Esophagus (tissue), 2 donors: ENCODE results near the gene VPS16. TPM values are rescaled to one million over a fixed set of nuclear protein-coding genes. Genes with fewer than 3 reads are reported as not detected.

ENCODE experiments used
- H3K27ac ChIP-seq, 2 donors: one replicate each; pipeline ENCODE4 v1.5.1; 2013; ENCODE audit warnings: low read depth in 2 of 2, mild to moderate bottlenecking in 2 of 2, inconsistent platforms in 1 of 2, low read length in 1 of 2, moderate library complexity in 1 of 2
- H3K27me3 ChIP-seq, 2 donors: one replicate each; pipeline ENCODE4 v1.6.1; 2013; ENCODE audit warnings: low read length in 2 of 2, control low read depth in 1 of 2, mild to moderate bottlenecking in 1 of 2; ENCODE audit not compliant: insufficient read depth in 2 of 2, control insufficient read depth in 1 of 2
- H3K36me3 ChIP-seq, 2 donors: one replicate each; pipeline ENCODE4 v1.6.1; 2013; ENCODE audit warnings: low read length in 1 of 2; ENCODE audit not compliant: control insufficient read depth in 2 of 2, insufficient read depth in 2 of 2
- H3K4me1 ChIP-seq, 2 donors: one replicate each; pipeline ENCODE4 v1.6.1; 2013; ENCODE audit warnings: low read length in 1 of 2; ENCODE audit not compliant: control insufficient read depth in 2 of 2, insufficient read depth in 2 of 2
- H3K4me3 ChIP-seq, 2 donors: one replicate each; pipeline ENCODE4 v1.5.1; 2013; ENCODE audit warnings: low read length in 2 of 2, mild to moderate bottlenecking in 2 of 2, low read depth in 1 of 2, moderate library complexity in 1 of 2
- H3K9me3 ChIP-seq, 2 donors: one replicate each; pipeline ENCODE4 v1.6.1; 2013; ENCODE audit warnings: mild to moderate bottlenecking in 2 of 2, low read depth in 1 of 2, low read length in 1 of 2, moderate library complexity in 1 of 2; ENCODE audit not compliant: control insufficient read depth in 2 of 2, insufficient read depth in 1 of 2
- WGBS, 2 donors: extraction: QIAGEN DNeasy Blood & Tissue Kit; methylation state at CpG; one replicate each; pipeline ENCODE4 v1.1.7; 2013; 5-methylcytosine and 5-hydroxymethylcytosine counted together
- polyA plus RNA-seq, 2 donors: library from polyadenylated mRNA; stranded (reverse); fragments of 200-250 nt; gene quantifications; one replicate each; pipeline ENCODE4 v1.2.3, GENCODE V29; 2013
- donor health status: healthy with polysubstance abuse.
- donor health status: Bipolar disorder and iron deficiency.

Gene VPS16
- polyA plus RNA-seq, 2 donors = 28.6 to 35.8 TPM

DNA sequence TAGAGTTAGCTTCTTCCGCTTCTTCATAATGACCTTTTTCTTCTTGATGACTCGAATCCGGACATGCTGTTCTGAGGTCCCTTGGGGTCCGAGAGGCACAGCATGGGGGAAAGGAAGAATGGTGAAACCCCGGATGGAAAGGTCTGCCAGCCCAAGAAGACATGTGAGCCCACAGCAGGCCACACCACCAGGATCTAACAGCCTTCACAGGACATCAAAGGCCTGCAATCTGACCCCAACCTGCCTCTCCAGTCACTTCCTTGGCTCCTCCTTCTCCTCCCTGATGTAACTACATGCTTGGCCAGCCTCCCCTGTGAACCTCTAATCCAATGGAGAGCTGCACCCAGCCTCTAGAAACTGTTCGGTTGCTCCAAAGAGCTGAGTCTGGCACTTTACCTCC lies 41.7 kb upstream of the VPS16 start:
- Histone ChIP-seq H3K36me3 (peaks cover 0 to 2% of the 10 kb centered on the region in 2 donors), H3K27me3 (peaks cover 0 to 3% of the 10 kb centered on the region in 2 donors), H3K27ac (no peak overlapping the region), H3K4me3 (no peak overlapping the region), H3K9me3 (no peaks in the 10 kb centered on the region), H3K4me1 (peaks cover 5 to 21% of the 10 kb centered on the region in 2 donors)
- WGBS, 2 donors = 56 to 69% methylated on average over 6 of the region's 6 CpGs

DNA sequence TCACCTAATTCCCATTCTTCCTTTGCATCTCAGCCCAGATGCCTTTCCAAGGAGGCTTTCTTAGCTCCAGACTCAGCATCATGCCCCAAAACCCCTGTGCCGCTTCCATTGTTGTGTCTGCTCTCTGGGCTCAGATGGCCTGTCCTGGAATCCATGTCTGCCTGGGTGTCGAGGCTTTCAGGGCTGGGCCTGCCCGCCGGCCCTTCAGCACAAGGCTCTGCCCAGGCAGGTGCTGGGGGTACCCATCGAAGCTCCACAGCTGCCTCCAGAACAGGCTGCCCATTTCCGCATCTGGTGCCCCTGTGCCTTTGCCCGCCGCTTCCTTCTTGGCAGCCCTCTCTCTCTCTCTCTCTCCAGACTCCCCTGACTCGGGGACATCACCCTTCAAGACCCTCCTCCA lies 41.3 kb upstream of the VPS16 start:
- peaks cover 5 to 21% of the 10 kb centered on the region in 2 donors for H3K4me1 ChIP-seq
- WGBS, 2 donors = 40 to 56% methylated on average over 9 of the region's 9 CpGs
- H3K27ac ChIP-seq = no peak overlapping the region
- no peaks in the 10 kb centered on the region for H3K9me3 ChIP-seq
- peaks cover 0 to 2% of the 10 kb centered on the region in 2 donors for H3K36me3 ChIP-seq
- no peak overlapping the region for H3K4me3 ChIP-seq
- peaks cover 0 to 3% of the 10 kb centered on the region in 2 donors for H3K27me3 ChIP-seq

DNA sequence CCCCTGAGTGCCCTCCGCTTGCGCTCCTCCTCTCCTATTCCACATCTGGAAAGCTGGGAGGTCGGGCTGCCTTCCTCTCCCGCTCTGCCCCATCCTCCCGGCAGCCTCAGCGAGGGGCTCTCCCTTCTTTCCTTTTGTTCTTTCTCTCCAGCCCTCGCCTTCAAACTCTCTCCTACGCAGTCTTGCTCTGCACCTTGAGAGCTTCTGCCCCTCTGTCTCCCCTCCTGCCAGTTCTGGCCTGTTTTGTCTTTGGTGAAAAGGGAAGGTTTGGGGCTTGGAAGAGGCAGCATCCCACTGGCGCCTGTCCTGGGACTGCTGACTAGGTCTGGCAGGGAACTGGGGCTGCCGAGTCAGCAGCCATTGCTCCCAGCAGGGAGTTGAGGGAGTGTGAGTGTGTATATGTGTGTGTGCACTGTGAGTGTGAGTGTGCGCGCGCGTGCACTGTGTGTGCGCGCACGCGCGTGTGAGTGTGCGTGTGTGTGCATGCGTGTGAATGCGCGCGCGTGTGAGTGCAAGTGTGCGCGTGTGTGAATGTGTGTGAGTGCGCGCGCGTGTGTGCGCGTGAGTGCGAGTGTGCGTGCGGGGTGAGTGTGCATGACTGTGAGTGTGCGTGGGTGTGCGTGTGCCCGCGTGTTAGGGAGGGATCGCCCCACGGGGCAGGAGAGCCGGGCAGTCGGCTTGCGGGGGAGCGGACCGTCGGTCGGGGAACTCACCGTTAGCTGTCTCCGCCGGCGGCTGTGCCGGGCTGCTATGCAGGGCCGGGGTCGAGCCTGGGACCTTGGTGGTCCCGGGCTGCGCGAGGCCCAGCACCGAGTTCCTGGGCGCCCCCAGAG lies 40.6 kb upstream of the VPS16 start:
- H3K9me3 ChIP-seq = no peaks in the 10 kb centered on the region
- WGBS, 2 donors = 4 to 6% methylated on average over 60 to 61 of the region's 61 CpGs
- H3K36me3 ChIP-seq = peaks cover 0 to 2% of the 10 kb centered on the region in 2 donors
- H3K4me1 ChIP-seq = peaks cover 5 to 21% of the 10 kb centered on the region in 2 donors
- peak overlapping the region; percentile 2 to 38 for H3K4me3 ChIP-seq
- H3K27me3 ChIP-seq = peaks cover 0 to 8% of the 10 kb centered on the region in 2 donors
- H3K27ac ChIP-seq = no peak overlapping the region

DNA sequence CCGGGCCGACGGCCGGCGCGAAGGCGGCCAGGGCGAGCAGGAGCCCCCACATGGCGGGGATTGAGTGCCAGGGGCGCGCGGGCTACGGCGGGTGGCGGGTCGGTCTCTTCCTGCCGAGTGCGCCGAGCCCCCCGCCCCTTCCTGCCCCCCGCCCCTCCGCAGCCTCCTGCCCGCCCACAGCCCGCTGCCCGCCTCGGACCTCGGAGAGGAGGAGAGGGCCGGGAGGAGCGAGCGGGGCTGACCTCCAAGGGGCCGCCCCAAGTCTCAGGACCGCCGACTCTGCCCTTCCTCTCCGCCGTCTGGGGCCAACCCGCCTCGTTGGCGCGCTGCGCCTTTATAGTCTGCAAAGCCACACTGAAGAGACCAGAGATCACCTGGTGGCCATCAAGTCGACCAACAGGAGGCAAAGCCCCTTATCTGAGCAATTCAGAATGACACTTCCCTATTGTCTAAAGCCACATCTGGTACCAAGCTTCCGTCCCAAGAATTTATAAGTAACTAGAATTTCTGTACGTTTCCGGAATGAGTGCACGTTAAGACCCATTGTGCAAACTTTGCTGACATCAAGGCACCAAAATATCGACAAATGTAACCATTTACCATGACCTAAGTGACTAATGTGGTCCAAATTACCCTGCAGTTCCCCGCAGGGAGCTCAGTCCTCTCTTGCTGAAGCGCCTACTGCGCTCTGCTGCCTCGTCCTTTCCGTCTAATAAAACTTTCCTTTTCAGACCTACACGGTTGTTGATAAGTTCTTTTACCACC lies 39.8 kb upstream of the VPS16 start, which contains the start of gene CPXM1:
Gene CPXM1 (minus strand): TSS at position 107 of the 765 bp plus-strand sequence. CDS start 55 bp downstream, at position 52.
- 6% methylated on average over 23 to 51 of the region's 52 CpGs for WGBS, 2 donors
- Histone ChIP-seq H3K27ac (no peak within 1 kb of the TSS), H3K36me3 (no peaks in the 10 kb centered on the region), H3K4me1 (peaks cover 5 to 21% of the 10 kb centered on the region in 2 donors), H3K9me3 (no peaks in the 10 kb centered on the region), H3K27me3 (peaks cover 0 to 15% of the 10 kb centered on the region in 2 donors), H3K4me3 (peak within 1 kb of the TSS; percentile 25 to 38)

DNA sequence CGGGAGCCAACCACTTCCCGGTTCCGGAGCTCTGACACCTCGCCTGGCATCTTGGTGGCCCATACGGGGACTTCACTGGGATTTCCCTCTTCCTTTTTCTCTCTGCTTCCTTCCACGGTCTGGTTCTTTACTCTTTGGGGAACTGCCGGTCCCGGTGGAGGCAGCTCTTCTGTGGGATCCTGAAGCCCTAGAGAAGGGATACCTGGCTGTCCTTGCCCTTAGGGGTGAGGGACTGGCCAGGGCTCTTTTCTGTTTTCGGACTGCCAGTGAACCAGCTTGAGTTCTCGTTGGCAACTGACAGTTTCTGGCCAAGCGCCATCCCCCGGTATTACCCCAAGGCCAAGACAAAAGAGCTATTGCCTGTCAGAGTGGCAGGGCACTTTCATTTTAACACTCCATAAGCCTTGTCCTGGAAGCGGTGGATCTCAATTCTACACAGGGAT lies 39.2 kb upstream of the VPS16 start:
- Histone ChIP-seq H3K27ac (no peak overlapping the region), H3K4me3 (peak overlapping the region in 1 of 2 donors; percentile 25)

DNA sequence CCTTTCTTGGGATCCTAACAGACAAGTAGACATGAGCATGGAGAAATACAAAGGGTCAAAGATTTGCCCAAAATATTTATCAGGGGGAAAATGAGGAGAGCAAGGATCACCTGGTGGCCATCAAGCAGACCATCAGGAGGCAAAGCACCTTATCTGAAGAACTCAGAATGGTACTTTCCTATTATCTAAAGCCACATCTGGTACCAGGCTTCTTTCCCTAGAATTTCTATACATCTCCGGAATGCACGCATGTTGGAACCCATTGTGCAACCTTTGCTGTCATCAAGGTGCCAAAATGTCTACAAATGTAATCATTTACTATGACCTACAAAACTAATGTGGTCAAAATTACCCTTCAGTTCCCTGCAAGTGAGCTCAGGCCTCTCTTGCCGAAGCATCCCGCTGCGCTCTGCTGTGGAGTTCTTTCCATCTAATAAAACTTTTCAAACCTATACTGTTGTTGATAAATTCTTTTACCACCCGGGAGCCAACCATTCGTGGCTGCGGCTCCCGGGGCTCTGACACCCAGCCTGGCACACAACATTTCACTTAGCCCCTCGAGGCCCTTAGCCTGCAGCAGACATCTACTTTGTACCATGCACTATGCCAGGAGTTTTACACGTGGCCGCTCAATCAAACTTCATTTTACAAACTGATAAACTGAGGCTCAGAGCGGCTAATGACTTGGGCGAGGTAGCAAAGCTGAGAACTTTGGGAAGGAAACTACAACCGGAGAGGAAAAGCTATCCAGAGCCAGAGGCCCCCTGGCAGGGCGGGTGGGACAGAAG lies 36.3 kb upstream of the VPS16 start:
- Histone ChIP-seq H3K4me1 (peaks cover 5 to 11% of the 10 kb centered on the region in 2 donors), H3K4me3 (no peak overlapping the region), H3K9me3 (no peaks in the 10 kb centered on the region), H3K36me3 (no peaks in the 10 kb centered on the region), H3K27me3 (peaks cover 0 to 18% of the 10 kb centered on the region in 2 donors), H3K27ac (no peak overlapping the region)
- 64 to 68% methylated on average over 16 of the region's 16 CpGs for WGBS, 2 donors

More for the DNA sequence above, 39.2 kb upstream of the VPS16 start:
- H3K36me3 ChIP-seq = no peaks in the 10 kb centered on the region
- 5 to 9% methylated on average over 13 of the region's 13 CpGs for WGBS, 2 donors
- H3K27me3 ChIP-seq = peaks cover 0 to 15% of the 10 kb centered on the region in 2 donors
- no peaks in the 10 kb centered on the region for H3K9me3 ChIP-seq
- peaks cover 5 to 21% of the 10 kb centered on the region in 2 donors for H3K4me1 ChIP-seq

DNA sequence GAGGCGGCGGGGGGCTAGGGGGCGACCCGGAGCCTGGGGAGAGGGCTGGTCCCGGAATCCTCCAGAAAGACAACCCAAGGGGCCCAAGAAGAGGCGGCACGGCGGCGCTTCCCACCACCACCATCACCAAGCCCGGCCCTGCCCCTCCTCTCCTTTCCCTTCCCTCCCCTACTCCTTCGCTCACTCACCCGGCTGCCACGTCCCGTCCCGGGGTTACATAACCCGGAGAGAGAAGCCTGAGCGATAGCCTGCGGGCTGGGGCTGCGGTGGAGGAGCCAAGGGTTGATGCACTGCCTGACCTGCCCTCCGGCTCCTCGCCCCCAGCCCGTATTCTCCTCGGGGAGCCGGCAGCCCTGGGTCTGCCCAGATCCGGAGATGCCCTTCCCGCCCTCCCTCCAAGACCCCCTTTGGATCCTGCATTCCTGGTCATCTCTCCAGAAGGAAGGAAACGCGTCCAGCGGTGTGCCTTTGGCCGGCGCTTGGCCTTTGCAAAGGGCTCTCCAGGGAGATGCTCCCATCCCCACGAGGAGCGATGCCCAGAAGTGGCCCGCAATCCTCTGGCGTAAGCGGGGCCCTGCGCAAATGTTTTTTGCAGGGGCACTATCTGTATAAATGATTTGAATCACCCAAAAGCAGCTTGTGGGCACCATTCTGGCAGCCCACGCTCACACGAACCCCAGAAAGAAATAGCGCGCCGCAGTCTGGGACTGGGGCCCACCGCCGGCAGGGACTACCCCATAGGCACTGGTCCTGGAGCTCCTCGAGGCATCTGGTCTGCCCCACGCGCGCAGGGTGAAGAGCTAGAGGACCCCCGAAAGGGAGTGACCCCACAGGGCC lies 35.5 kb upstream of the VPS16 start:
- peaks cover 2 to 3% of the 10 kb centered on the region in 2 donors for H3K4me1 ChIP-seq
- WGBS, 2 donors = 17 to 19% methylated on average over 45 to 49 of the region's 49 CpGs
- H3K27ac ChIP-seq = no peak overlapping the region
- H3K27me3 ChIP-seq = peaks cover 0 to 18% of the 10 kb centered on the region in 2 donors
- no peak overlapping the region for H3K4me3 ChIP-seq
- H3K9me3 ChIP-seq = peaks cover 0 to 2% of the 10 kb centered on the region in 2 donors
- no peaks in the 10 kb centered on the region for H3K36me3 ChIP-seq

DNA sequence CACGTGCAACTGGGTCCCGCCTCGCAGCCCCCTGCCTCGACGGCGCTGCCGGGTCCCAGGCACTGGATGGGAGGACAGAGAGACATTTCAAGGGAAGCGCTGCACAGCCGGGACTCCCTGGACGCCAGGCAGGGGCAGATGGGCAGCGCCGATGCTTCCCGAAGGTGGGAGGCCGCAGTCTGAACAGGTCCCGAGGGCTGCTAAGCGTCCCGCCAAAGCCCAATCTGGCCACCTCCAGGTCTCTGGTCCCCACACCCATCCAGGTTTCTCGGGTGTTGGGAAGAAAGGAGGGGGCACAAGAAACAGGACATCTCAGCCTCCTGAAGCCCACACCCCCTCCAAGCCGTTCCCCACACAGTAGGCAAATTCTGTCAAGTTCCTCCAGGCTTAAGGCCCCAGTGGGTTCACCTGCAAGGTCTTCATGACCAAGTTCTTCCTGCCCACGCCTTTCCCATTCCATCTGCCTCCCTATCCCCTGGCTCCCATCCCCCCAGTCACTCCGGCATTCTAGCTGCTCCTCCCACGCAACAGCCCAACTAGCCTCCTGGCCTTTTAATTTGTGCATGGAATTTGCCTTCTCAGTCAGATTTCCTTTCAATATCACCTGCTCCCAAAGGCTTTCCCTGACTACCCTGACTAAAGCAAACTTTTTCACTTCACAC lies 34.7 kb upstream of the VPS16 start:
- Histone ChIP-seq H3K27me3 (peaks cover 0 to 15% of the 10 kb centered on the region in 2 donors), H3K36me3 (no peaks in the 10 kb centered on the region), H3K9me3 (peaks cover 0 to 2% of the 10 kb centered on the region in 2 donors), H3K27ac (no peak overlapping the region), H3K4me1 (no peaks in the 10 kb centered on the region), H3K4me3 (no peak overlapping the region)
- WGBS, 2 donors = 43 to 48% methylated on average over 22 of the region's 22 CpGs
